Mucosa of stomach (tissue), 1 donor: Measurements from ENCODE around the gene BNIPL.

Experiments
- H3K27me3 ChIP-seq: one replicate; pipeline ENCODE4 v1.7.0; 2013; ENCODE audit warnings: mild to moderate bottlenecking, low read length; ENCODE audit not compliant: control insufficient read depth, insufficient read depth
- H3K36me3 ChIP-seq: one replicate; pipeline ENCODE4 v1.7.0; 2013; ENCODE audit warnings: low read length; ENCODE audit not compliant: control insufficient read depth, insufficient read depth
- H3K4me1 ChIP-seq: one replicate; pipeline ENCODE4 v1.7.0; 2013; ENCODE audit warnings: mild to moderate bottlenecking, low read length; ENCODE audit not compliant: control insufficient read depth, insufficient read depth
- H3K4me3 ChIP-seq: one replicate; pipeline ENCODE4 v1.7.0; 2013; ENCODE audit warnings: low read length
- H3K9ac ChIP-seq: one replicate; pipeline ENCODE4 v1.7.0; 2013; ENCODE audit warnings: mild to moderate bottlenecking, low read length, moderate library complexity
- H3K9me3 ChIP-seq: one replicate; pipeline ENCODE4 v1.7.0; 2013; ENCODE audit warnings: mild to moderate bottlenecking, low read length, moderate library complexity; ENCODE audit not compliant: control insufficient read depth
- donor health status: Pancreatic carcinoma.

The BNIPL gene

GRCh38 chr1:151049458-151049857 is 13.1 kb downstream of the BNIPL start:
- H3K27me3 ChIP-seq, result no peaks in the 10 kb centered on the region
- no peak overlapping the region for H3K4me3 ChIP-seq
- peaks cover 6% of the 10 kb centered on the region for H3K36me3 ChIP-seq
- H3K9ac ChIP-seq, result no peak overlapping the region
- no peaks in the 10 kb centered on the region for H3K9me3 ChIP-seq
- H3K4me1 ChIP-seq, result peaks cover 27% of the 10 kb centered on the region

GRCh38 chr1:151050051-151050688 is 13.8 kb downstream of the BNIPL start:
- no peak overlapping the region for H3K4me3 ChIP-seq
- H3K27me3 ChIP-seq, result no peaks in the 10 kb centered on the region
- H3K36me3 ChIP-seq, result peaks cover 12% of the 10 kb centered on the region
- peaks cover 34% of the 10 kb centered on the region for H3K4me1 ChIP-seq
- H3K9ac ChIP-seq, result no peak overlapping the region
- no peaks in the 10 kb centered on the region for H3K9me3 ChIP-seq

GRCh38 chr1:151051356-151052009 is 15.1 kb downstream of the BNIPL start:
- peaks cover 16% of the 10 kb centered on the region for H3K36me3 ChIP-seq
- H3K4me3 ChIP-seq, result no peak overlapping the region
- H3K27me3 ChIP-seq, result no peaks in the 10 kb centered on the region
- H3K4me1 ChIP-seq, result peaks cover 47% of the 10 kb centered on the region
- no peaks in the 10 kb centered on the region for H3K9me3 ChIP-seq
- no peak overlapping the region for H3K9ac ChIP-seq

- Histone ChIP-seq H3K27me3 (no peaks in the 10 kb centered on the region), H3K4me3 (no peak overlapping the region), H3K9ac (peak overlapping the region; percentile 64), H3K4me1 (peaks cover 55% of the 10 kb centered on the region), H3K36me3 (peaks cover 16% of the 10 kb centered on the region), H3K9me3 (no peaks in the 10 kb centered on the region)
Measured at GRCh38 chr1:151054971-151055547, 18.7 kb downstream of the BNIPL start.

GRCh38 chr1:151055581-151055980 is 19.2 kb downstream of the BNIPL start:
- Histone ChIP-seq H3K4me3 (no peak overlapping the region), H3K36me3 (peaks cover 16% of the 10 kb centered on the region), H3K9ac (peak overlapping the region; percentile 64), H3K9me3 (no peaks in the 10 kb centered on the region), H3K4me1 (peaks cover 55% of the 10 kb centered on the region), H3K27me3 (no peaks in the 10 kb centered on the region)

GRCh38 chr1:151056149-151056548 is 19.8 kb downstream of the BNIPL start:
- Histone ChIP-seq H3K27me3 (no peaks in the 10 kb centered on the region), H3K9me3 (no peaks in the 10 kb centered on the region), H3K9ac (peak overlapping the region; percentile 64), H3K4me3 (peak overlapping the region; percentile 14), H3K4me1 (peaks cover 52% of the 10 kb centered on the region), H3K36me3 (peaks cover 16% of the 10 kb centered on the region)

- Histone ChIP-seq H3K36me3 (peaks cover 16% of the 10 kb centered on the region), H3K27me3 (no peaks in the 10 kb centered on the region), H3K4me3 (peak overlapping the region; percentile 85), H3K9me3 (no peaks in the 10 kb centered on the region), H3K9ac (peak overlapping the region; percentile 92), H3K4me1 (peaks cover 48% of the 10 kb centered on the region)
Measured at GRCh38 chr1:151058692-151059091, 22.3 kb downstream of the BNIPL start.

- peaks cover 12% of the 10 kb centered on the region for H3K36me3 ChIP-seq
- H3K4me3 ChIP-seq, result peak within 1 kb of the TSS; percentile 85
- H3K4me1 ChIP-seq, result peaks cover 43% of the 10 kb centered on the region
- no peaks in the 10 kb centered on the region for H3K9me3 ChIP-seq
- H3K27me3 ChIP-seq, result no peaks in the 10 kb centered on the region
- peak within 1 kb of the TSS; percentile 92 for H3K9ac ChIP-seq
Measured at GRCh38 chr1:151059109-151060006, 23.0 kb downstream of the BNIPL start, which contains the start of gene CDC42SE1. Gene CDC42SE1, minus strand, starts transcription at chr1:151059622. Its CDS starts 3,892 bp downstream, at chr1:151055730.

GRCh38 chr1:151060007-151060656 is 23.7 kb downstream of the BNIPL start, which contains the start of gene MLLT11:
Gene MLLT11, plus strand, starts transcription at chr1:151060397. Its CDS starts 6,828 bp downstream, at chr1:151067225.
- peaks cover 5% of the 10 kb centered on the region for H3K36me3 ChIP-seq
- peak within 1 kb of the TSS; percentile 92 for H3K9ac ChIP-seq
- no peaks in the 10 kb centered on the region for H3K27me3 ChIP-seq
- peaks cover 35% of the 10 kb centered on the region for H3K4me1 ChIP-seq
- peak within 1 kb of the TSS; percentile 85 for H3K4me3 ChIP-seq
- no peaks in the 10 kb centered on the region for H3K9me3 ChIP-seq

GRCh38 chr1:151060657-151061421 is 24.5 kb downstream of the BNIPL start:
- Histone ChIP-seq H3K27me3 (no peaks in the 10 kb centered on the region), H3K36me3 (peaks cover under 1% of the 10 kb centered on the region), H3K4me1 (peaks cover 28% of the 10 kb centered on the region), H3K9ac (peak overlapping the region; percentile 92), H3K4me3 (peak overlapping the region; percentile 85), H3K9me3 (no peaks in the 10 kb centered on the region)

- H3K4me3 ChIP-seq, result no peak overlapping the region
- H3K36me3 ChIP-seq, result no peaks in the 10 kb centered on the region
- peaks cover 19% of the 10 kb centered on the region for H3K4me1 ChIP-seq
- no peaks in the 10 kb centered on the region for H3K9me3 ChIP-seq
- H3K9ac ChIP-seq, result no peak overlapping the region
- no peaks in the 10 kb centered on the region for H3K27me3 ChIP-seq
Measured at GRCh38 chr1:151061704-151062103, 25.3 kb downstream of the BNIPL start.
